ENCODE measurements around the gene RGS5. TPM values are rescaled to one million over a fixed set of nuclear protein-coding genes. Genes with fewer than 3 reads are reported as not detected.

The RGS5 gene, protein sequence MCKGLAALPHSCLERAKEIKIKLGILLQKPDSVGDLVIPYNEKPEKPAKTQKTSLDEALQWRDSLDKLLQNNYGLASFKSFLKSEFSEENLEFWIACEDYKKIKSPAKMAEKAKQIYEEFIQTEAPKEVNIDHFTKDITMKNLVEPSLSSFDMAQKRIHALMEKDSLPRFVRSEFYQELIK
- total RNA-seq: 388 and 391 TPM in 2 replicates

DNA sequence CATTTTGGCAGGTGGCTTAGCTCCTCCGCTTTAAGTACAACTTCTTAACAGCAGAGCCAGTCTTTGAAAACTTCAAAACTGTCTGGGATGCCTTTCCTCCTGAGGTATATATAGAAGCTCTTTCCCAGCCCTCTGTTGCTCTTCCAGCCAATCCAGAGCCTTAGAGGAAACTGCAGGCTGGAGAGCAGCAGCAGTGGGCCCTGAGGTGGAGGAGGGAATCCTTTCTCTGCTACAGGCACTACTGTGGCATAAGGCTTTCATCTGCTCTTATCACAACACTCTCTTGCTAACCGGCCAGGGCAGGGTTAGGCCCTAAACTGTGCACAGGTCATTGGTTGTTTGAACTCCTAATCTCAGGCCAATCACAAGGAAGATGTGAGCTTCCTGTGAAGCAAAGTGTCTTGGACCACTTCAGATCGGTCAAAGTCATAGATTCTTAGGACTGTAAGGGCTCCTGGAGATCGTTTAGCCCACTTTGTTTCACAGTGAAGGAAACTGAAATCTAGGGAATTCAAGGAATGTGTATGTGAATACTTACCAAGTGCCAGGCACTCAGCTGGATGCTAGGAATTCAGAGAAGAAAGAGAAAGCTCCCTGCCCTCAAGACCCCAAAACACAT is at the start of gene RGS5:
Gene RGS5 (minus strand): TSS at position 84 of the 619 bp plus-strand sequence. CDS start 81 bp downstream, at position 3.

Other genes starting within 250 kb of the RGS5 start
- 919 and 1,715 TPM in 2 replicates for gene RGS4, start 133.6 kb downstream of the RGS5 start, total RNA-seq
- 2.3 and 32.4 TPM in 2 replicates for gene NUF2, start 119.0 kb upstream of the RGS5 start, total RNA-seq